ENCODE data around the gene CCDC102A. TPM values are rescaled to one million over a fixed set of nuclear protein-coding genes. Genes with fewer than 3 reads are reported as not detected.

CCDC102A gene
- total and polyA plus RNA-seq, 2 of the 13 experiments (the other 11 are each of a cell fraction or from before 2014, with no cell fraction given) = 2.1 to 2.8 TPM

- TF ChIP-seq RERE (CRISPR knock-in tag; IDR thresholded peaks at IDR 0.05; ENCODE audit: low read depth) (no peak), RBFOX2 (IDR thresholded peaks at IDR 0.05; ENCODE audit: low read depth, low read length) (0 out of 2 replicates have a peak, but pooled peaks have one; percentile 9), ZNF768 (CRISPR knock-in tag; IDR thresholded peaks at IDR 0.05) (no peak), THAP7 (CRISPR knock-in tag; IDR thresholded peaks at IDR 0.05) (no peak)
Observed at GRCh38 chr16:57469917-57470470, 66.4 kb downstream of the CCDC102A start (continued).

- peaks cover 41 to 81% of the 10 kb centered on the region in 2 experiments for H3K36me3 ChIP-seq (replicated peaks in 1 of 2; ENCODE audit: control insufficient read depth in 1 of 2, insufficient read depth in 2 of 2, low read length in 2 of 2)
- BruUV-seq (replicated peaks) = no TSS peak
- ATAC-seq = no peak
- ChIA-PET POLR2A (interaction anchor here (1.4 kb wide), 2 partner anchors 11 to 21 kb away, joined by 3 to 4 read pairs; partner anchors contain the start of genes CIAPIN1 and COQ9), CTCF (ENCODE audit: low intra/inter-chr PET ratio, low total read pairs) (no interaction called here)
- H2AFZ ChIP-seq (ENCODE audit: low read length) = no peak overlapping the region
- no peak overlapping the region for H3K27ac ChIP-seq (ENCODE audit: extremely low read length, insufficient read depth, low read length)
- no peaks in the 10 kb centered on the region for H3K9me3 ChIP-seq (ENCODE audit: low read length)
- H3K4me2 ChIP-seq (ENCODE audit: low read depth, low read length) = no peak overlapping the region
- no peaks in the 10 kb centered on the region for H3K27me3 ChIP-seq (ENCODE audit: control insufficient read depth in 1 of 2, insufficient read depth in 2 of 2, low read length in 2 of 2)
- peaks cover 69% of the 10 kb centered on the region for H3K4me1 ChIP-seq (ENCODE audit: insufficient read depth, low read length)
- 90% methylated on average over 11 of the region's 11 CpGs for WGBS (ENCODE audit: low lambda C conversion rate)
- peaks cover 21% of the 10 kb centered on the region for H3K79me2 ChIP-seq (ENCODE audit: insufficient read depth, low read length)
- H3K4me3 ChIP-seq (replicated peaks in 1 of 3; ENCODE audit: insufficient read depth in 1 of 3, low read depth in 2 of 3, low read length in 3 of 3) = no peak overlapping the region
- FAIRE-seq = no peak
- no peak for DNase-seq (ENCODE audit: low spot score)
- intact Hi-C loops (cut with micrococcal nuclease; ENCODE audit: unreplicated experiment) = no loop called here
- H3K9ac ChIP-seq (ENCODE audit: insufficient read depth, low read depth, low read length) = no peak overlapping the region
- in situ Hi-C loops (cut with HindIII; ENCODE audit: extremely low pct_ligation_motif_present, low pct_unique_long_range_greater_than_20kb) = no loop called here
- H4K20me1 ChIP-seq (ENCODE audit: insufficient read depth, low read length) = no peaks in the 10 kb centered on the region
- no peak for TF ChIP-seq ZSCAN5A (CRISPR knock-in tag; IDR thresholded peaks at IDR 0.05; ENCODE audit: borderline replicate concordance)
- TF ChIP-seq CEBPZ (IDR thresholded peaks at IDR 0.05; ENCODE audit: low read length) = no peak
- no peak for TF ChIP-seq GFI1 (CRISPR knock-in tag; IDR thresholded peaks at IDR 0.05; ENCODE audit: borderline replicate concordance)
- TF ChIP-seq HNRNPL (IDR thresholded peaks at IDR 0.05; ENCODE audit: low read depth, low read length) = no peak
- TF ChIP-seq ZNF513 (CRISPR knock-in tag; conservative IDR thresholded peaks at IDR 0.05) = no peak
Observed at GRCh38 chr16:57469046-57469445, 67.3 kb downstream of the CCDC102A start.

Measured in HepG2 (cell line).